ENCODE data around the gene ZNF783. TPM values are rescaled to one million over a fixed set of nuclear protein-coding genes. Genes with fewer than 3 reads are reported as not detected.

The ZNF783 gene
- total RNA-seq, 2 experiments from 2014 or later, result 13.2 to 13.4 TPM

GRCh38 chr7:149306854-149307253 is 44.9 kb downstream of the ZNF783 start:
- H3K4me3 Mint-ChIP-seq, result no peak overlapping the region
- ChIA-PET CTCF (interaction anchor here (1.1 kb wide), 1 partner anchor 54 kb away, joined by 3 read pairs; no protein-coding TSS in a partner anchor), POLR2A (no interaction called here)
- no peak for TF ChIP-seq CTCF (IDR thresholded peaks at IDR 0.05)
- H3K27ac Mint-ChIP-seq, result no peak overlapping the region
- H3K4me1 Mint-ChIP-seq (ENCODE audit: low read depth), result no peaks in the 10 kb centered on the region
- ATAC-seq (no peak), DNase-seq (no peak)
- no peaks in the 10 kb centered on the region for H3K27me3 Mint-ChIP-seq
- intact Hi-C loops (cut with micrococcal nuclease), result no loop called here
- H3K36me3 Mint-ChIP-seq (ENCODE audit: low read depth), result no peaks in the 10 kb centered on the region
- H3K9me3 Mint-ChIP-seq, result peaks cover 3% of the 10 kb centered on the region

GRCh38 chr7:149307775-149308501 is 45.9 kb downstream of the ZNF783 start:
- Mint-ChIP-seq H3K4me1 (ENCODE audit: low read depth) (no peaks in the 10 kb centered on the region), H3K9me3 (peaks cover 3% of the 10 kb centered on the region), H3K36me3 (ENCODE audit: low read depth) (no peaks in the 10 kb centered on the region), H3K27ac (no peak overlapping the region), H3K4me3 (no peak overlapping the region), H3K27me3 (no peaks in the 10 kb centered on the region)
- no peak for TF ChIP-seq CTCF (IDR thresholded peaks at IDR 0.05)
- DNase-seq, result no peak
- ChIA-PET POLR2A (no interaction called here), CTCF (interaction anchor here (0.5 to 1.2 kb wide), 3 partner anchors 10 to 71 kb away, joined by 3 to 4 read pairs (median 4); no protein-coding TSS in a partner anchor)
- no peak for ATAC-seq
- intact Hi-C loops (cut with micrococcal nuclease), result no loop called here

- ChIA-PET CTCF (interaction anchor here (0.6 to 2.8 kb wide), 29 partner anchors 9 to 432 kb away, joined by 3 to 22 read pairs (median 3); partner anchors contain the start of genes ZNF282, ZNF777 and ZNF783), POLR2A (no interaction called here)
- intact Hi-C loops (cut with micrococcal nuclease), result no loop called here
- ATAC-seq (peak; percentile 88), DNase-seq (peak; percentile 36)
- H3K4me1 Mint-ChIP-seq (ENCODE audit: low read depth), result no peaks in the 10 kb centered on the region
- TF ChIP-seq CTCF (IDR thresholded peaks at IDR 0.05), result peak; percentile 55
- H3K27ac Mint-ChIP-seq, result no peak overlapping the region
- H3K36me3 Mint-ChIP-seq (ENCODE audit: low read depth), result no peaks in the 10 kb centered on the region
- H3K27me3 Mint-ChIP-seq, result no peaks in the 10 kb centered on the region
- no peak overlapping the region for H3K4me3 Mint-ChIP-seq
- peaks cover 3% of the 10 kb centered on the region for H3K9me3 Mint-ChIP-seq
Observed at GRCh38 chr7:149310113-149310836, 48.3 kb downstream of the ZNF783 start.

GRCh38 chr7:149310990-149311573 is 49.1 kb downstream of the ZNF783 start:
- ChIA-PET POLR2A (interaction anchor here (0.7 to 1.6 kb wide), 3 partner anchors 11 to 185 kb away, joined by 3 to 4 read pairs (median 3); no protein-coding TSS in a partner anchor), CTCF (interaction anchor here (0.7 to 2.8 kb wide), 11 partner anchors 8 to 352 kb away, joined by 3 to 22 read pairs (median 6); partner anchors contain the start of gene ZNF777)
- TF ChIP-seq CTCF (IDR thresholded peaks at IDR 0.05), result no peak
- Mint-ChIP-seq H3K4me1 (ENCODE audit: low read depth) (no peaks in the 10 kb centered on the region), H3K27ac (no peak overlapping the region), H3K9me3 (peaks cover 3% of the 10 kb centered on the region), H3K36me3 (ENCODE audit: low read depth) (no peaks in the 10 kb centered on the region), H3K27me3 (no peaks in the 10 kb centered on the region), H3K4me3 (no peak overlapping the region)
- ATAC-seq (no peak), DNase-seq (no peak)
- intact Hi-C loops (cut with micrococcal nuclease), result no loop called here

All from activated CD8-positive, alpha-beta T cell treated with anti-CD3 and anti-CD28 coated beads for 36 hours (primary cell).